ENCODE results near the gene SNX1.

SNX1 gene

GRCh38 chr15:64146041-64146440, 50.3 kb downstream of the SNX1 start:
- no peak for DNase-seq (ENCODE audit: low read depth in 2 of 2)

DNA sequence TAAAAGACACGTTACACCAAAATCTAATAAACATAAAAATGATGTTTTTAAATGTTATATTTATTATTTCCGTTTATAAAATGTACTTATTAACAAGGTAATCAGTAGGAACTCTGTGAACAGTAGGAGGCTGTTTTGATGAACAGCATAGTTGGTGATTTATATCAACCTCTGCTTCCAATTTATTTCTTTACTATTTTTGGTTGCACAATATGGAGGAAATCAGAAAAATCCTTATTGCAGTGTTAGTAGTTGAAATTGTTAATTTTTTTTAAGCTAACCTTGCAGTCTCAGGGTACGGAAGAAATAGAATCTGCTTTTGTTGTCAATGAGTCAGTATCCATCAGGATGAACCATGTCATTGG, 50.7 kb downstream of the SNX1 start:
- no peak for DNase-seq (ENCODE audit: low read depth in 2 of 2)

DNA sequence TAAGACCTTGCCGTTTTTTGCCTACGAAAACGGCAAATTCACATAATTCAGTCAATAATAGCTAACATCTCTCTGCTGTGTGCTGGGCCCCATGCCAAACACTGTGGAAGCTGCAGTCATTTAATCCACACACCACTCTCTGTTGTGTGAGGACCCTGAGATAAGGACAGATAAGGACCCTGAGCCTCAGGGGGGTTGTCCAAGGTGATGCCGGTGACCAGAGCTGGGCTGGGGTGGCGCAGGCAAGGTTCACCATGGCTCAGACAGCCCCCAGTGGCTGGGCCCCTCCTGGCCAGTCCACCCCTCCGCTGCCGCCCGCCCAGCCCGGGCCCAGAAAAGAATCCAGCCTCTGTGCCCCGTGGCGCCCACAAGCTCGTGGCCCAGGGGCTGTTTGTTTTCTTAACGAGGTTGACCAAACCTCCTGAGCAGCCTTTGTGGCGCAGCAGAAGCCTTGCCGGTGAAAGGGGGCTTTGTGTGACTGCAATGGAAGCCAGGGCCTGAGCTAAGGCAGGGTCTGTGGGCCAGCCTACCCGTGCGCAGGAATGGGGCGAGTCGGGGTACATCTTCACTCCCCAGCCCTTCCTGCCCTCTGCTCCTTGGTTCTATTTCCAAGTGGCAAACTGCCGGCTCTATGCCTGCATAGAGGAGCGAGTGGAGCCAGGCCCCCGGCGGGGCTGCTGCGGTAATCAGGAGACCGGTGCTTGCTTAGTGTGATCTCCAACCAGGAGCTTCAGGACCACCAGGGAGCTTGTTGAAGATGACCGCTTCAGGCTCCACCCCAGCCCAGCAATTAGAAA, 51.3 kb downstream of the SNX1 start:
- DNase-seq (ENCODE audit: low read depth in 2 of 2), result no peak

DNA sequence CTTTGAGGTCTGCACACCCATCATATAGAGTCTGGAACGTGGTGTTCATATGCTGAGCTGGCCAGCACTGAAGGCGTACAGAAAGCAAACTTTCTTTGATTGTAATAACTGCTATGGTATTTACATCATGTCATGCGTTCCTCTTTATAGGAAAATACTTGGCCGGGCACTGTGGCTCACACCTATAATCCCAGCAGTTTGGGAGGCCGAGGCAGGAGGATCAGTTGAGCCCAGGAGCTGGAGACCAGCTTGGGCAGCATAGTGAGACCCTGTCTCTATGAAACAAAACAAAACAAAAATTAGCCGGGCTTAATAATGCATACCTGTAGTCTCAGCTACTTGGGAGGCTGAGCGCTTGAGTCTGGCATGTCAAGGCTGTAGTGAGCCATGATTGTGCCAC, 52.4 kb downstream of the SNX1 start:
- no peak for DNase-seq (ENCODE audit: low read depth in 2 of 2)

DNA sequence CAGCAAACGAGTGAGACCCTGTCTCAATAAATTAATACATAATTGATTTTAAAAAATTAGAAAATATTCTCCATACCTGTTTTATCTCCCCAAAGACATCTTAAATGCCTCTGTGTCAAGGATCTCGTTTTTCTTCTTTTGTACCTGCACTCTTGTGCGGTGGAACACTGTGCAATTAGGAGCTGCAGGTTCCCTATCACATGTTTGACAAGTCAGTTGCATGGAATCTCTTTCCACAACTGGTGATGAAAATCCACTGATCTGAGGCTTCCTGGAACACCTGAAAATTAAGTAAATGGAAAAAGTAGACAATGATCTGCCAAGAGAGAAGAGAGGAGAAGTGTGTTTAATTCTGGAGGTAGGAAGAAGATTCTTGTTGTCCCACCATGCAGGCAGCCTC, 52.8 kb downstream of the SNX1 start:
- DNase-seq (ENCODE audit: low read depth in 2 of 2), result no peak

DNA sequence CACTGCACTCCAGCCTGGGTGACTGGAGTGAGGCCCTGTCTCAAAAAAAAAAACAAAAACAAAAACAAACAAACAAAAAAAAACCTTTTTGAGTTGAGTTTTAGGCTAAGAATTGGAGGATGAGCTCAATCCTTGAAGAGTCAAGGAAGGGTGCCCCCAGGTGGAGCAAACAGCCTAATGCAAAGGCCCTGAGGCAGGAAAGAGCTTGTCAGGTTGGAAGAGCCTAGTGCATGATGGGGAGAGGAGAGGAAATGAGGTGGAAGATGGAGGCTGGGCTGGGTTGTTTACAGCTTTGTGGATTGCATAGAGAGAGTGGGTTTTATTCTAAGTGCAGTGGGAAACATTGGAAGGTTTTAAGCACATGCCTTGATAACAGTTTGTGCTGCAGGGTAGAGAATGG, 53.6 kb downstream of the SNX1 start:
- no peak for DNase-seq (ENCODE audit: low read depth in 2 of 2)

DNA sequence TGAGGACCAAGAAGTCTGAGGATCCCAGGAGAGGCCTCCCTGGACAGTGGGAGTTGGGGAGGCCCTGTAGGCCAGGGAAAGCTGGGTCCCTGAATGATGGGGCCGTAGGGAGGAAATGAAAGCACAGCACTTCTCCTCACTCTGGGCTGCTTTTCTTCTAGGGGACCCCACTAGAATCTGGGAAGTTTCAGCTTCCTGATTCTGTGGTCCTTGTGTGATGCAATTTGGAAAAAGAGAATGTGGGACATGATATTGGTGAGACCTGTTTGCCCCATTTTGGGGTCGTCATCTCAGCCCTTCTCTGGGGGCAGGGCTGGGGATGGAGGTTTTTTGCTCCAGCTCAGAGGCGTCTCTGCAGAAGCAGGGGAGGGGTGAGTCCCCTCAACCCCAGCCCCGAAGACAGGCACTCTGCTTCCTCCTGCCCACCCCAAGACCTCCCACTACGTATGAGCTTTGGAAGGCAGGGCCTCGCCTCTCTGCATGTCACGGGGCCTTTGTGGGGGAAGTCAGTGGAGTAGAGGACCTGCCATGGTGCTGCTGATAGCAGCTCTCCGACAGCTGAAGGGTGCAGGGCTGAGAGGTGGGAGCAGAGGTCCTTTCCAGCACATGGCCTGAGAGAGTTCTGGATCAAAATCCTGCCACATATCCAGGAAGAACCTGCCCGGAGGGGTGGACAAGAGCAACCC, 54.3 kb downstream of the SNX1 start:
- no peak for DNase-seq (ENCODE audit: low read depth in 2 of 2)

GRCh38 chr15:64151727-64152506, 56.1 kb downstream of the SNX1 start, which contains the start of gene SNX22:
TSS of gene SNX22 (plus strand) at chr15:64151731. CDS start at chr15:64151776, 45 bp downstream.
- DNase-seq (ENCODE audit: low read depth in 2 of 2), result no peak

DNA sequence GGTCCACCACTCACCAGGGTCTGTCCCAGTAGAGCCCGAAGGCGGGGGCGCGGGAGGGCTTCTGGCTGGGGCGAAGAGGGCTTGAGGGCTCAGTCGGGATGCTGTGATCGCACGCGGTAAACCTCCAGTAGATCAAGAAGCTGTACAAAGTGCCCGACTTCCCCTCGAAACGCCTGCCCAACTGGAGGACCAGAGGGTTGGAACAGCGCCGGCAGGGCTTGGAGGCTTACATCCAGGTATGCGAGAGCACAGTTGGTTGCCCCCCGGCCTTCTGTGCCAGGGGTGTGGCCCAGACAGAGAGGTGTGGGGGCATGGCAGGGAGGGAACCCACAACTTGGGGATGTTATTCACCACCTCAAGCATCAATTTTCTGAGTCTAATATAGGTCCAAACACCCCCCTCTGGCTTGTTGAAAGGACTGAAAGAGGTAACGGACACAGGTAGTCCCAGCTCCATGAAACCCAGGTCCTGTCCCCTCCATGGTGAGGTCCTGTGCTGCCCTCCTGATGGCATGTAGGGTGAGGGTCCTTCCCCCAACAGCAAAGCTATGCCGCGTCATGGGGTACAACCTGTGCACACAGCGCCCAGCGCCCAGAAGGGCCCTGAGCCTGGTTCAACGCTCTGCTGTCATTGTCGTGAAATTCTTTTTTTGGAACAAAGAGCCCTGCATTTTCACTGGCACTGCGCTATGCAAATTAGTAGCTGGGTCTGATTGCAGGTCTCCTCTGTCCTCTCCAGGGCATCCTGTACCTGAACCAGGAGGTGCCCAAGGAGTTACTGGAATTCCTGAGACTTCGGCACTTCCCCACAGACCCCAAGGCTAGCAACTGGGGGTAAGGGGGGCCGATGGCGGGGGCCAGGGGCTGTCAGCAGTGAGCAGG, 57.0 kb downstream of the SNX1 start:
- no peak for DNase-seq (ENCODE audit: low read depth in 2 of 2)

GRCh38 chr15:64153480-64154367, 57.9 kb downstream of the SNX1 start:
- DNase-seq (ENCODE audit: low read depth in 2 of 2), result peak; percentile 51 to 68

DNA sequence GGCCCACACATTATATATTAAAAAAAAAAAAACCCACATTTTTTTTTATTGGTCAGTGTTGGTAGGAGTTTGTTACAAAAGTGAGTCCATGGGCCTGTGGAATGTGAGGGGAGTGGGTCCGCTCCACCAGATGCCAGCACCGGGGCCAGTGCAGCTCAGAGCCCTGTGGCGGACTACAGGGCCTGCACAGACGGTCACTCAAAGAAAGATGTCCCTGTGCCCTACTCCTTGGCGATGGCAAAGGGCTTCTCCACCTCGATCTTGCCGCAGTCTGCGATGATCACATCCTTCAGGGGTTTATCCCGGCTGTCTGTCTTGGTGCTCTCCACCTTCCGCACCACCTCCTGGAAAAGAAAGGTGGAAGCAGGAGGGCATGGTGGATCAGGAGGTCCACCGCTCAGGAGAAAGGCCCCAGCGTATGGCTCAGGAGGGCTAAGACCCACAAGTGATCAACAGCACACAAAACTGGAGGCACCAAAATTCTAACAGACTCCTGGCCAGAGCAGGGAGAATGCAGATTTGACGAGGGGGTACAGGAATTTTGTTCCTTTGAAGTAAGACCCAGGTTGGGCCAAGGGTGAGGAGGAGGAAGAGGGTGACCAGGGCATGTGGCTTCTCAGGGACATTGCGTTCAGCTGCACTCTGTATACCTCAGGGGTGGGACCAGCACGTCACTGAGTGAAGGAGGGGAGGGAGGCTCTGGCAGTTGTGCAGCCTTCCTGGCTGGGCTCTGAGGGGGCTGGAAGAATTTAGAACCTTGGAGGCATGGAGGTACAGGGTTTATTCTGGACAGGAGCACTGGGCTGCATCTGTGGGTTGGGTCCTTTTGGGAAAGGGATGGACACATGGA, 60.2 kb downstream of the SNX1 start:
- no peak for DNase-seq (ENCODE audit: low read depth in 2 of 2)

DNA sequence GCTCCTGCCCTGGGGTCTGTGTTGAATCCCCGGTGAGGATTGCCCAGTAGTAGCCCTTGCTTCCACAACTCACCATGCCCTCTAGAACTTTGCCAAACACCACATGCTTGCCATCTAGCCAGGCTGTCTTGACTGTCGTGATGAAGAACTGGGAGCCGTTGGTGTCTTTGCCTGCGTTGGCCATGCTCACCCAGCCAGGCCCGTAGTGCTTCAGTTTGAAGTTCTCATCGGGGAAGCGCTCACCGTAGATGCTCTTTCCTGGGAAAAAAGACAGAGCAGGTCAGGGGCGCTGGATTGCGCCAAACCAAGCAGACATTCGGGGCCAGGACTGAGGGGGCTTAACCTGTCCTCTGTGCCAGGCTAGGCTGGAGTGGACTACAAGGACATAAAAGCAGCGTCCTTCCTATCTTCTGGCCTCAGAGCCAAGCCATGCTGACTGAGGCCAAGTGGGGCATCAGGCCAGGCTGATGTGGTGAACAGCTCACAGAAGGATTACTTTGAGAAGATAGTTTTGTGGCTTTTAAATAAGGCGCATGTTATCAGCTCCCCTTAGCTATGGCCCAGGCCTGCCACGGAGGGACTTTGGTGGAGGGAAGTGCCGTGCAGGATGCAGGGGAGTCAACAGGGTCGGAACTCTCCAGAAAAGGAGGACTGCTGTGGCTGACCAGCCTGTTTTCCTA, 61.0 kb downstream of the SNX1 start:
- DNase-seq (ENCODE audit: low read depth in 2 of 2), result no peak

GRCh38 chr15:64157599-64158125, 61.9 kb downstream of the SNX1 start:
- no peak for DNase-seq (ENCODE audit: low read depth in 2 of 2)

DNA sequence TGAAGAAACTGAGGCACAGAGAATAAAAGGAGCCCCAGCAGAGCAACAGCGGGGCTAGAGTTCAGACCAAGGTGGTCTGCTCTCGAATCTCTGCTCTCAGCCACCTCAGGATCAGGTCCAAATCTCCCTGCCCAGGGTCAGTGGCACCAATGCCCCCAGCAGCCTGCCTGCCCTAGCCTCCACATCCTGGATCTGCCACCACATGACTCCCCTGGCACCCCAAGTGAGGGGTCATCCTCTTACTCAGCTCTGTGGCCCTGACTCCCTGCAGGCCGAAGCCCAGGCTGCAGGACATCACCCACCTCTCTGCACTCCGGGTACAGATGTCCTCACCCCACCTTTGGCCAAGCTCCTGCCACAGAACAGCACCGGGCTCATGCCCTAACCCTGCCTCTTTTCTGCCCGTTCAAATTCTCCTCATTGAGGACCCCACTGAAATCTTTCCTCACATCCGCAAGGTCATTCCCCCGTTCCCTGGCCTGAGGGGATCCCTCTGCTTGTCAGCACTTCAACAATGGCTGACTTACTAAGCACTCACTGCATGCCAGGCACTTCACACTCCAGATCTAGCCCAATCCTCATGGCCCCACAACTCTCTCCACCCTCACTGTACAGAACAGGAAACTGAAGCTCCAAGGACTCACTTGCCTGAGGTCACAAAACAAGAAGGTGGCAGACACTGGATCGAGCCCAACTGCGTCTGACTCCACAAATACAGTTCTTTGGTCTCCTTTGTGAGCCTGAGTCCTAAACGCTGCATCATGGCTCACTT, 62.8 kb downstream of the SNX1 start:
- DNase-seq (ENCODE audit: low read depth in 2 of 2), result no peak

DNA sequence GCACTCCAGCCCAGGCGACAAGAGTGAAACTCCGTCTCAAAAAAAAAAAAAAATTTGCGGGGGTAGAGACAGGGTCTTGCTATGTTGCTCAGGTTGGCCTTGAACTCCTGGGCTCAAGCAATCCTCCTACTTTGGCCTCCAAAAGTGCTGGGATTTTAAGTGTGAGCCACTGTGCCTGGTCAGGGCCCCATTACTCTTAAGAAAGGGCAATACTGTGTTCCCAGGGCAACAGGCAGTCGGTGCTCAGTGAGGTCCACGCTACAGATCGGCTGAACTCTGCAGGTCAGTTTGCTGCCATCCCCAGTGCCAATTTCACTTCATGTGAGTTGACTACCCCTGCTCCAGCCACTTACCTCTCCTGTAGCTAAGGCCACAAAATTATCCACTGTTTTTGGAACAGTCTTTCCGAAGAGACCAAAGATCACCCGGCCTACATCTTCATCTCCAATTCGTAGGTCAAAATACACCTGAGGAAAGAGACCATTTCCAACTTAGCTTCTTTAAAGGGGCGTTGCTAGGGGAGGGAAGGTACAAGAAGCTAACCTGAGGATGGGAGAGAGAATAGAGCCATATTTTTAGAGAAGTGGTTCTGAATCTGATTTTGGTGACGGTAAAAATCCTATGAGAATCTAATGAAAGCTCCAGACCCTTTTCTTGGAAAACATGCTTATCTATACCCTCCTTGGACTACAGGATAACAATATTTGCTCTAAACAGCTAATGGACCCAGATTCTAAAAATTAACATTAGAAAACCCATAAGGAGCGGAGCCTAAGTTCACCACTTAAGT, 66.1 kb downstream of the SNX1 start:
- no peak for DNase-seq (ENCODE audit: low read depth in 2 of 2)

DNA sequence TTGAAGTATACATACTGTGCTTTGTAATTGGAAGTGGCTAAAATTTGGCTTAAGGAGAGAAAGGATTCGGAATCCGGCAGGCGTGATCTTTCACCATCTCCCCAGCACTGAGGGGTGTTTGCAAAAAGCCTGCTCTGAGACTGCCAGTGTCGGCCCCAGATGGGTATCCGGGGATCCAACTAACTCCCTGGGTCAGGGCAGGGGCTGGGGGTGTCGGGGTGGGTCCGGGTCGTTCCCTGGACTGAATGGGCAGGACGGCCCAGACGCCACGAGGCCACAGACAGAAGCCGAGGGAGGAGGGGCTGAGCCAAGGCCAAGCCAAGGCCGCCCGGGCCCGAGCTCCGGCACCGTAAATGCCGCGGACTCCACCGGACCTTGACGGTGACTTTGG, 66.7 kb downstream of the SNX1 start:
- no peak for DNase-seq (ENCODE audit: low read depth in 2 of 2)
